HepG2 (cell line): ENCODE data around the gene RGS19. TPM values are rescaled to one million over a fixed set of nuclear protein-coding genes. Genes with fewer than 3 reads are reported as not detected.

Source experiments
- ATAC-seq: fragments of 200-7000 bp; cut with Tn5 transposase; 3 replicates; pipeline ENCODE4 v1.9.1; 2020; ENCODE audit warnings: mild to moderate bottlenecking, moderate library complexity
- BruUV-seq: library from RNA; stranded (reverse); fragments of 400-500 nt; replicated peaks from 2 replicates; lab custom pipeline; 2021; lab: Mats Ljungman, UMichigan
- CTCF ChIA-PET: fragments of 300-600 bp; formaldehyde crosslinking; extraction: SDS; loops from one replicate; lab custom pipeline; 2021; ENCODE audit warnings: low total read pairs, inconsistent platforms, low intra/inter-chr PET ratio; lab: Yijun Ruan, JAX
- POLR2A ChIA-PET: fragments of 350-600 bp; sonication (Branson Sonifier 250); formaldehyde crosslinking; loops from one replicate; lab custom pipeline; 2020; ENCODE audit warnings: antibody characterized with exemption, inconsistent platforms; lab: Yijun Ruan, JAX
- DNase-seq: peaks from one replicate; pipeline ENCODE4 v3.0.0-alpha.2; 2015; ENCODE audit warnings: low spot score
- FAIRE-seq: peaks from 3 replicates; lab custom pipeline; 2011; peaks lifted over from hg19 to GRCh38; lab: Jason Lieb, UNC
- H2AFZ ChIP-seq: one replicate; pipeline ENCODE4 v1.6.1; 2011; ENCODE audit warnings: low read length, inconsistent platforms
- H3K27ac ChIP-seq: fragments of 300-600 bp; 3 replicates; pipeline ENCODE4 v1.8.0; 2011; ENCODE audit warnings: mixed run types, mild to moderate bottlenecking, mixed read lengths, low read length, inconsistent platforms; ENCODE audit not compliant: insufficient read depth; ENCODE audit errors: extremely low read length
- H3K27me3 ChIP-seq, 2 experiments: fragments of 200-600 bp in 1 of 2; 2 replicates in 1 of 2; 3 replicates in 1 of 2; pipeline versions ENCODE4 v1.6.0 to v1.8.0; 2011; ENCODE audit warnings: low read length in 2 of 2, mild to moderate bottlenecking in 2 of 2, moderate library complexity in 2 of 2, inconsistent platforms in 1 of 2; ENCODE audit not compliant: insufficient read depth in 2 of 2, control insufficient read depth in 1 of 2
- H3K36me3 ChIP-seq, 2 experiments: fragments of 200-600 bp in 1 of 2; replicated peaks in 1 of 2; 2 replicates in 1 of 2; 3 replicates in 1 of 2; pipeline versions ENCODE4 v1.5.1 to v1.8.0; 2011; ENCODE audit warnings: low read length in 2 of 2, inconsistent platforms in 1 of 2; ENCODE audit not compliant: insufficient read depth in 2 of 2, control insufficient read depth in 1 of 2
- H3K4me1 ChIP-seq: 2 replicates; pipeline ENCODE4 v1.5.1; 2012; ENCODE audit warnings: low read length, inconsistent platforms; ENCODE audit not compliant: insufficient read depth
- H3K4me2 ChIP-seq: 2 replicates; pipeline ENCODE4 v1.6.0; 2011; ENCODE audit warnings: low read depth, low read length, inconsistent platforms
- H3K4me3 ChIP-seq, 3 experiments: fragments of 200-600 bp in 1 of 3; sonication (generic), shearing (Covaris generic) in 1 of 3; replicated peaks in 1 of 3; 2 replicates each; pipeline ENCODE4 v1.5.1; 2011 to 2016; ENCODE audit warnings: low read length in 3 of 3, inconsistent platforms in 2 of 3, low read depth in 2 of 3, mild to moderate bottlenecking in 2 of 3, control low read depth in 1 of 3, mixed read lengths in 1 of 3; ENCODE audit not compliant: insufficient read depth in 1 of 3
- H3K79me2 ChIP-seq: one replicate; pipeline ENCODE4 v1.6.1; 2011; ENCODE audit warnings: low read length, inconsistent platforms; ENCODE audit not compliant: insufficient read depth
- H3K9ac ChIP-seq: 2 replicates; pipeline ENCODE4 v1.6.0; 2011; ENCODE audit warnings: mild to moderate bottlenecking, low read depth, low read length, inconsistent platforms; ENCODE audit not compliant: insufficient read depth
- H3K9me3 ChIP-seq: 2 replicates; pipeline ENCODE4 v1.5.1; 2012; ENCODE audit warnings: mild to moderate bottlenecking, low read length
- H4K20me1 ChIP-seq: 2 replicates; pipeline ENCODE4 v1.6.0; 2011; ENCODE audit warnings: inconsistent platforms, mild to moderate bottlenecking, low read length, moderate library complexity; ENCODE audit not compliant: insufficient read depth
- FOXA3 ChIP-seq: IDR thresholded peaks from 2 replicates; pipeline ENCODE4 v1.6.1; 2016; ENCODE audit warnings: missing genetic modification reagents, missing compliant biosample characterization
- HNRNPL ChIP-seq: fragments of 200-400 bp; formaldehyde crosslinking; IDR thresholded peaks from 2 replicates; pipeline ENCODE4 v1.6.1; 2017; ENCODE audit warnings: mild to moderate bottlenecking, low read depth, low read length
- KAT2B ChIP-seq: fragments of 150-350 bp; IDR thresholded peaks from 2 replicates; pipeline ENCODE4 v1.6.1; 2014; ENCODE audit warnings: low read depth, low read length, borderline replicate concordance
- PATZ1 ChIP-seq: sonication (generic); formaldehyde crosslinking; IDR thresholded peaks from 2 replicates; pipeline ENCODE4 v1.4.0; 2020; ENCODE audit warnings: missing genetic modification reagents
- PRDM10 ChIP-seq: sonication (generic); formaldehyde crosslinking; IDR thresholded peaks from 2 replicates; pipeline ENCODE4 v1.4.0; 2020; ENCODE audit warnings: low read depth, missing genetic modification reagents
- SNAI1 ChIP-seq: sonication (generic); formaldehyde crosslinking; IDR thresholded peaks from 2 replicates; pipeline ENCODE4 v1.5.0; 2020; ENCODE audit warnings: mild to moderate bottlenecking, missing genetic modification reagents, borderline replicate concordance
- ZBTB33 ChIP-seq: sonication (generic); formaldehyde crosslinking; IDR thresholded peaks from 2 replicates; pipeline ENCODE4 v1.4.0; 2020; ENCODE audit warnings: missing genetic modification reagents
- WGBS: methylation state at CpG from one replicate; pipeline ENCODE4 v1.1.6; 2017; ENCODE audit warnings: low lambda C conversion rate; 5-methylcytosine and 5-hydroxymethylcytosine counted together
- in situ Hi-C: cut with HindIII; loops from 2 replicates; pipeline ENCODE4 v1.10.0; 2017; ENCODE audit warnings: low pct_unique_long_range_greater_than_20kb; ENCODE audit not compliant: extremely low pct_ligation_motif_present
- intact Hi-C: fragments of 100-400 bp; cut with micrococcal nuclease; formaldehyde crosslinking; loops from one replicate; pipeline ENCODE4 v1.10.0; 2022; ENCODE audit not compliant: unreplicated experiment
- polyA plus RNA-seq, 8 experiments: library from polyadenylated mRNA; depleted of rRNA in 3 of 8; stranded (reverse) in 7 of 8; unstranded in 1 of 8; fragments of >200 nt; fragmentation: Illumina TruSeq in 4 of 8; extraction: Trizol in 4 of 8; gene quantifications; 2 replicates each; pipeline versions ENCODE4 v1.2.1 to v1.2.3, GENCODE V29; 2011 to 2016; ENCODE audit warnings: low read depth in 4 of 8, missing spikeins in 1 of 8, mixed read lengths in 1 of 8; ENCODE audit not compliant: insufficient read depth in 1 of 8
- total RNA-seq, 5 experiments: library from RNA; depleted of rRNA; stranded (reverse); fragments of >200 nt; fragmentation: Illumina TruSeq; extraction: Trizol; gene quantifications; 2 replicates each; pipeline ENCODE4 v1.2.3, GENCODE V29; 2016; ENCODE audit warnings: low read depth in 1 of 5
- TF ChIP-seq, protein P1 (sequence below): IDR thresholded peaks from 2 replicates; pipeline ENCODE4 v1.6.1; 2016; ENCODE audit warnings: missing compliant biosample characterization, missing genetic modification reagents, borderline replicate concordance

The RGS19 gene
- total and polyA plus RNA-seq, 2 of the 13 experiments (the other 11 are each of a cell fraction or from before 2014, with no cell fraction given), result 10.7 to 11.9 TPM

DNA sequence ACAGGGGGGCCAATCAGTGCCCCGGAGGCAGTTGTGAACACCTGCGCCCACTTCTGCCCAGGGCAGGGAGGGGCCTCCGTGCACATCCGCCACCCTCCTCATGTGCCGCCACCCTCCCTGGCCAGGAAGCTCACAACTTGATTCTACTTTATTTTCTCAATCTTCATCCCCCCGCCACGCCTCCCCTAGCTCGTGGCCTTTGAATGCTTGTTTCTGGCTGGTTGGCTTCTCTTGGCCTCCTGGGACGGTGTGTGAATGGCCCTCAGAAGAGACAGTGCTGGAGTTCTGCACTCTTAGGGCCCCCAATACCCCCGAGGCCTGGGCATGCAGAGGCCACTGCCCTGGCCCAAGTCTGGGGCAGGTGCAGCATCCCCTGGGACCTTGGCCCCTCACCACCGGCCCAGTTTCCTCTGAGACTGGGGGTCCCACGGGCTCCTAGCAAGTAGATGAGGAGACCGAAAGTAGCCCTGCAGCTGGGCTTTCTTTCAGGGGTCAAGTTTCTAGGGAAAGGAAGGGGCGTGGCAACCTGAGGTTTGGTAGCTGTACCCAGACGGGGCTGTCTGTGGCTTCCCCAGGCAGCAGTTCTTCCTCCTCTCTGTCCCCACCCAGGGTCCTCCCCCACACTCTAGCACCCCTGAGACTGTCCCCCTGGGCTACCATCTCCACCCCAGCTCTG lies 1.3 kb downstream of the RGS19 start:
- POLR2A ChIA-PET, result interaction anchor here (3.4 to 4.9 kb wide), 2 partner anchors 13 to 178 kb away, joined by 11 to 25 read pairs; partner anchors contain the start of gene PCMTD2
- Histone ChIP-seq H3K4me1 (peaks cover 46% of the 10 kb centered on the region), H3K27ac (no peak overlapping the region), H3K4me3 (peak overlapping the region in 1 of 3 experiments; percentile 89; a peak in 1 of 6 replicates), H3K79me2 (no peaks in the 10 kb centered on the region), H3K9ac (no peak overlapping the region), H3K36me3 (no peaks in the 10 kb centered on the region), H3K9me3 (no peaks in the 10 kb centered on the region), H3K27me3 (peaks cover 0 to 3% of the 10 kb centered on the region in 2 experiments; a peak in 2 of 5 replicates), H2AFZ (no peak overlapping the region), H4K20me1 (peaks cover 9% of the 10 kb centered on the region; the same call in 1 of the 2 replicates), H3K4me2 (peak overlapping the region; percentile 99)
- CTCF ChIA-PET, result no interaction called here
- no TSS peak for BruUV-seq
- DNase-seq, result no peak
- no peak for TF ChIP-seq PRDM10 (CRISPR knock-in tag)
- no peak for TF ChIP-seq PATZ1 (CRISPR knock-in tag)
- TF ChIP-seq FOXA3, result no peak
- 0 out of 2 replicates have a peak, but pooled peaks have one; percentile 19 for TF ChIP-seq HNRNPL
- no peak for TF ChIP-seq KAT2B
- peak; percentile 39; the same call in 1 of the 2 replicates for TF ChIP-seq ZBTB33 (CRISPR knock-in tag)
- TF ChIP-seq SNAI1 (CRISPR knock-in tag), result no peak
- TF ChIP-seq, protein P1, sequence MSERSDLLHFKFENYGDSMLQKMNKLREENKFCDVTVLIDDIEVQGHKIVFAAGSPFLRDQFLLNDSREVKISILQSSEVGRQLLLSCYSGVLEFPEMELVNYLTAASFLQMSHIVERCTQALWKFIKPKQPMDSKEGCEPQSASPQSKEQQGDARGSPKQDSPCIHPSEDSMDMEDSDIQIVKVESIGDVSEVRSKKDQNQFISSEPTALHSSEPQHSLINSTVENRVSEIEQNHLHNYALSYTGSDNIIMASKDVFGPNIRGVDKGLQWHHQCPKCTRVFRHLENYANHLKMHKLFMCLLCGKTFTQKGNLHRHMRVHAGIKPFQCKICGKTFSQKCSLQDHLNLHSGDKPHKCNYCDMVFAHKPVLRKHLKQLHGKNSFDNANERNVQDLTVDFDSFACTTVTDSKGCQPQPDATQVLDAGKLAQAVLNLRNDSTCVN (CRISPR knock-in tag), result no peak
- in situ Hi-C loops (no loop called here), intact Hi-C loops (no loop called here)
- no peak for ATAC-seq
- 78% methylated on average over 14 of the region's 15 CpGs for WGBS
- FAIRE-seq, result no peak
